HG03565 (cell line): Measurements from ENCODE around the gene FBXO4.
"Not testable (repeated sequence)": the region's sequence is repeated elsewhere in the genome, so short reads cannot be mapped to it uniquely, and the experiment has no call there.

Source experiments
- ATAC-seq: cut with Tn5 transposase; IDR thresholded peaks from one replicate; pipeline ENCODE4 v1.9.1; 2021; ENCODE audit warnings: mild to moderate bottlenecking, moderate library complexity; ENCODE audit not compliant: unreplicated experiment

The FBXO4 gene

GRCh38 chr5:41921166-41921565 lies 3.9 kb upstream of the FBXO4 start:
- ATAC-seq: no peak

GRCh38 chr5:41921874-41922273 lies 3.2 kb upstream of the FBXO4 start:
- ATAC-seq: no peak

GRCh38 chr5:41924526-41924871 lies 582 bp upstream of the FBXO4 start:
- no peak for ATAC-seq

GRCh38 chr5:41925555-41925951 lies 472 bp downstream of the FBXO4 start:
- peak; percentile 14 for ATAC-seq

- no peak for ATAC-seq
Measured at GRCh38 chr5:41927604-41928003, 2.5 kb downstream of the FBXO4 start.

GRCh38 chr5:41929035-41929434 lies 4.0 kb downstream of the FBXO4 start:
- no peak for ATAC-seq

- ATAC-seq: no peak
Measured at GRCh38 chr5:41932770-41933169, 7.7 kb downstream of the FBXO4 start.

- ATAC-seq: no peak
Measured at GRCh38 chr5:41935544-41935943, 10.5 kb downstream of the FBXO4 start.

GRCh38 chr5:41940641-41941040 lies 15.6 kb downstream of the FBXO4 start:
- ATAC-seq: no peak

- not testable (repeated sequence) for ATAC-seq
Measured at GRCh38 chr5:41945332-41945955, 20.4 kb downstream of the FBXO4 start.

- no peak for ATAC-seq
Measured at GRCh38 chr5:41951224-41951623, 26.1 kb downstream of the FBXO4 start.

- ATAC-seq: no peak
Measured at GRCh38 chr5:41954286-41954685, 29.2 kb downstream of the FBXO4 start.

GRCh38 chr5:41955432-41956024 lies 30.4 kb downstream of the FBXO4 start:
- ATAC-seq: peak; percentile 48

GRCh38 chr5:41956943-41957342 lies 31.9 kb downstream of the FBXO4 start:
- ATAC-seq: no peak

- no peak for ATAC-seq
Measured at GRCh38 chr5:41960481-41960880, 35.4 kb downstream of the FBXO4 start.

GRCh38 chr5:41961736-41962135 lies 36.7 kb downstream of the FBXO4 start:
- no peak for ATAC-seq

- no peak for ATAC-seq
Measured at GRCh38 chr5:41962491-41962890, 37.4 kb downstream of the FBXO4 start.

- ATAC-seq: no peak
Measured at GRCh38 chr5:41966401-41967105, 41.5 kb downstream of the FBXO4 start.

- no peak for ATAC-seq
Measured at GRCh38 chr5:41967401-41967800, 42.3 kb downstream of the FBXO4 start.

- ATAC-seq: no peak
Measured at GRCh38 chr5:41968153-41968723, 43.2 kb downstream of the FBXO4 start.

GRCh38 chr5:41973087-41973486 lies 48.0 kb downstream of the FBXO4 start:
- ATAC-seq: no peak

- no peak for ATAC-seq
Measured at GRCh38 chr5:41973887-41974286, 48.8 kb downstream of the FBXO4 start.
